Mesendoderm (in vitro differentiated cells): ENCODE results near the gene GOLGA7B.

Experiments
- DNase-seq: peaks from one replicate; pipeline ENCODE4 v3.0.0; 2013
- H2AK5ac ChIP-seq: 2 replicates; pipeline ENCODE4 v1.6.1; 2013; ENCODE audit warnings: low read length, inconsistent platforms
- H2BK120ac ChIP-seq: 2 replicates; pipeline ENCODE4 v1.6.1; 2013; ENCODE audit warnings: low read depth, mild to moderate bottlenecking, low read length, moderate library complexity, mixed read lengths
- H2BK15ac ChIP-seq: replicated peaks from 2 replicates; pipeline ENCODE4 v1.6.1; 2013; ENCODE audit warnings: low read depth, mild to moderate bottlenecking, moderate library complexity
- H2BK5ac ChIP-seq: 2 replicates; pipeline ENCODE4 v1.6.1; 2013; ENCODE audit warnings: low read length, inconsistent platforms
- H3K18ac ChIP-seq: 2 replicates; pipeline ENCODE4 v1.6.1; 2013; ENCODE audit warnings: mild to moderate bottlenecking, low read length, mixed read lengths
- H3K23ac ChIP-seq: one replicate; pipeline ENCODE4 v1.6.1; 2013; ENCODE audit warnings: low read length
- H3K27ac ChIP-seq: 2 replicates; pipeline ENCODE4 v1.5.1; 2013; ENCODE audit warnings: low read depth, mild to moderate bottlenecking, inconsistent platforms, low read length, moderate library complexity
- H3K27me3 ChIP-seq: 2 replicates; pipeline ENCODE4 v1.6.1; 2013; ENCODE audit warnings: low read length, control low read depth, mild to moderate bottlenecking, inconsistent platforms; ENCODE audit not compliant: insufficient read depth, poor library complexity
- H3K36me3 ChIP-seq: 2 replicates; pipeline ENCODE4 v1.6.1; 2013; ENCODE audit warnings: low read length, inconsistent platforms; ENCODE audit not compliant: control insufficient read depth, insufficient read depth
- H3K4ac ChIP-seq: one replicate; pipeline ENCODE4 v1.6.1; 2013; ENCODE audit warnings: low read depth, mild to moderate bottlenecking, low read length, moderate library complexity
- H3K4me1 ChIP-seq: 2 replicates; pipeline ENCODE4 v1.6.1; 2013; ENCODE audit warnings: low read depth, low read length, inconsistent platforms; ENCODE audit not compliant: control insufficient read depth
- H3K4me2 ChIP-seq: 2 replicates; pipeline ENCODE4 v1.6.1; 2013; ENCODE audit warnings: low read length
- H3K4me3 ChIP-seq: 2 replicates; pipeline ENCODE4 v1.5.1; 2013; ENCODE audit warnings: mild to moderate bottlenecking, low read length
- H3K56ac ChIP-seq: one replicate; pipeline ENCODE4 v1.6.1; 2013; ENCODE audit warnings: low read length
- H3K79me1 ChIP-seq: 2 replicates; pipeline ENCODE4 v1.6.1; 2013; ENCODE audit warnings: low read length, inconsistent platforms
- H3K79me2 ChIP-seq: 2 replicates; pipeline ENCODE4 v1.6.1; 2013; ENCODE audit warnings: mild to moderate bottlenecking, low read length; ENCODE audit not compliant: control insufficient read depth, insufficient read depth
- H3K9ac ChIP-seq: 2 replicates; pipeline ENCODE4 v1.6.1; 2013; ENCODE audit warnings: low read length, inconsistent platforms
- H4K5ac ChIP-seq: one replicate; pipeline ENCODE4 v1.6.1; 2013; ENCODE audit warnings: low read length
- H4K8ac ChIP-seq: one replicate; pipeline ENCODE4 v1.6.1; 2013; ENCODE audit warnings: low read depth, mild to moderate bottlenecking, control low read depth, low read length, moderate library complexity
- WGBS: extraction: QIAGEN DNeasy Blood & Tissue Kit; methylation state at CpG from one replicate; pipeline ENCODE4 v1.1.7; 2013; ENCODE audit warnings: low lambda C conversion rate, missing lambda C conversion rate; ENCODE audit not compliant: insufficient coverage; ENCODE audit errors: extremely low coverage; 5-methylcytosine and 5-hydroxymethylcytosine counted together

Gene GOLGA7B

GRCh38 chr10:97863808-97864207, 14.2 kb downstream of the GOLGA7B start:
- H2BK120ac ChIP-seq = no peak overlapping the region
- H2BK5ac ChIP-seq = no peak overlapping the region
- no peak overlapping the region for H3K4ac ChIP-seq
- H3K23ac ChIP-seq = no peak overlapping the region
- no peak for DNase-seq
- H3K79me2 ChIP-seq = no peaks in the 10 kb centered on the region
- no peaks in the 10 kb centered on the region for H3K27me3 ChIP-seq
- H2AK5ac ChIP-seq = no peak overlapping the region
- no peak overlapping the region for H3K9ac ChIP-seq
- no peaks in the 10 kb centered on the region for H3K36me3 ChIP-seq
- no peak overlapping the region for H3K56ac ChIP-seq
- peaks cover 4% of the 10 kb centered on the region for H3K4me1 ChIP-seq
- no peak overlapping the region for H4K5ac ChIP-seq
- H3K18ac ChIP-seq = no peak overlapping the region
- WGBS = no CpG with 5 or more reads among the region's 11 CpGs
- H3K27ac ChIP-seq = no peak overlapping the region
- H3K4me2 ChIP-seq = no peak overlapping the region
- H3K79me1 ChIP-seq = no peaks in the 10 kb centered on the region
- H3K4me3 ChIP-seq = no peak overlapping the region
- H4K8ac ChIP-seq = no peak overlapping the region
- no peak overlapping the region for H2BK15ac ChIP-seq

- Histone ChIP-seq H2BK120ac (no peak overlapping the region), H3K9ac (no peak overlapping the region), H3K18ac (no peak overlapping the region), H3K4ac (no peak overlapping the region), H3K79me2 (no peaks in the 10 kb centered on the region), H3K4me1 (peaks cover 11% of the 10 kb centered on the region), H3K79me1 (no peaks in the 10 kb centered on the region), H2BK5ac (no peak overlapping the region), H3K4me3 (no peak overlapping the region), H4K5ac (no peak overlapping the region), H3K56ac (no peak overlapping the region), H3K23ac (no peak overlapping the region), H3K36me3 (no peaks in the 10 kb centered on the region), H3K27me3 (no peaks in the 10 kb centered on the region), H3K4me2 (no peak overlapping the region), H3K27ac (no peak overlapping the region), H2AK5ac (no peak overlapping the region), H2BK15ac (no peak overlapping the region), H4K8ac (no peak overlapping the region)
- DNase-seq = no peak
- WGBS = no CpG with 5 or more reads among the region's 18 CpGs
Measured at GRCh38 chr10:97865488-97865887, 15.8 kb downstream of the GOLGA7B start.

GRCh38 chr10:97866524-97867219, 17.0 kb downstream of the GOLGA7B start:
- Histone ChIP-seq H3K4me3 (no peak overlapping the region), H3K23ac (no peak overlapping the region), H3K56ac (no peak overlapping the region), H3K79me2 (no peaks in the 10 kb centered on the region), H3K4me2 (no peak overlapping the region), H3K36me3 (no peaks in the 10 kb centered on the region), H3K79me1 (no peaks in the 10 kb centered on the region), H3K9ac (no peak overlapping the region), H3K4me1 (peaks cover 7% of the 10 kb centered on the region), H4K5ac (no peak overlapping the region), H4K8ac (no peak overlapping the region), H3K27me3 (no peaks in the 10 kb centered on the region), H3K4ac (no peak overlapping the region), H2AK5ac (no peak overlapping the region), H2BK120ac (no peak overlapping the region), H2BK15ac (no peak overlapping the region), H2BK5ac (no peak overlapping the region), H3K27ac (no peak overlapping the region), H3K18ac (no peak overlapping the region)
- WGBS = no CpG with 5 or more reads among the region's 10 CpGs
- DNase-seq = no peak

- Histone ChIP-seq H3K36me3 (no peaks in the 10 kb centered on the region), H3K4me1 (peaks cover 7% of the 10 kb centered on the region), H3K23ac (no peak overlapping the region), H2AK5ac (no peak overlapping the region), H4K5ac (no peak overlapping the region), H3K9ac (no peak overlapping the region), H2BK120ac (no peak overlapping the region), H3K27ac (no peak overlapping the region), H3K4ac (no peak overlapping the region), H3K79me1 (no peaks in the 10 kb centered on the region), H3K18ac (no peak overlapping the region), H4K8ac (no peak overlapping the region), H2BK15ac (no peak overlapping the region), H3K79me2 (no peaks in the 10 kb centered on the region), H3K4me3 (no peak overlapping the region), H3K4me2 (no peak overlapping the region), H2BK5ac (no peak overlapping the region), H3K27me3 (no peaks in the 10 kb centered on the region), H3K56ac (no peak overlapping the region)
- no peak for DNase-seq
- no CpG with 5 or more reads among the region's 10 CpGs for WGBS
Measured at GRCh38 chr10:97867220-97867800, 17.7 kb downstream of the GOLGA7B start.

- DNase-seq = no peak
- H2BK120ac ChIP-seq = no peak overlapping the region
- no peak overlapping the region for H3K4me2 ChIP-seq
- H3K79me2 ChIP-seq = no peaks in the 10 kb centered on the region
- no peak overlapping the region for H3K56ac ChIP-seq
- H3K4ac ChIP-seq = no peak overlapping the region
- no peaks in the 10 kb centered on the region for H3K27me3 ChIP-seq
- H4K8ac ChIP-seq = no peak overlapping the region
- H3K36me3 ChIP-seq = no peaks in the 10 kb centered on the region
- H3K9ac ChIP-seq = no peak overlapping the region
- H3K27ac ChIP-seq = no peak overlapping the region
- H3K4me1 ChIP-seq = peaks cover 7% of the 10 kb centered on the region
- H3K4me3 ChIP-seq = no peak overlapping the region
- H3K23ac ChIP-seq = no peak overlapping the region
- WGBS = no CpG with 5 or more reads among the region's 4 CpGs
- H2AK5ac ChIP-seq = no peak overlapping the region
- no peak overlapping the region for H2BK5ac ChIP-seq
- no peak overlapping the region for H3K18ac ChIP-seq
- no peaks in the 10 kb centered on the region for H3K79me1 ChIP-seq
- no peak overlapping the region for H2BK15ac ChIP-seq
- no peak overlapping the region for H4K5ac ChIP-seq
Measured at GRCh38 chr10:97868134-97868685, 18.6 kb downstream of the GOLGA7B start.
